Upper lobe of left lung (tissue), 6 donors: Measurements from ENCODE around the gene FTL. TPM values are rescaled to one million over a fixed set of nuclear protein-coding genes. Genes with fewer than 3 reads are reported as not detected.

Experiments used
- ATAC-seq, 2 donors: fragments of 200-7000 bp; cut with Tn5 transposase; one replicate each; pipeline ENCODE4 v1.9.1; 2022; ENCODE audit warnings: mild to moderate bottlenecking in 2 of 2, moderate library complexity in 2 of 2; ENCODE audit not compliant: low FRiP score in 2 of 2
- DNase-seq, 2 donors: peaks; one replicate each; pipeline ENCODE4 v3.0.0-alpha.2; 2019 to 2020
- H3K27ac ChIP-seq, 4 donors: fragments of 200-600 bp; sonication (generic); one replicate each; pipeline ENCODE4 v1.5.1; 2016 to 2019
- H3K27me3 ChIP-seq, 4 donors: fragments of 200-600 bp; sonication (generic); one replicate each; pipeline ENCODE4 v1.5.1; 2017 to 2019
- H3K36me3 ChIP-seq, 4 donors: fragments of 200-600 bp; sonication (generic); one replicate each; pipeline ENCODE4 v1.5.1; 2016 to 2019
- H3K4me1 ChIP-seq, 4 donors: fragments of 200-600 bp; sonication (generic); one replicate each; pipeline ENCODE4 v1.5.1; 2018 to 2019
- H3K4me3 ChIP-seq, 4 donors: fragments of 200-600 bp; sonication (generic); one replicate each; pipeline ENCODE4 v1.5.1; 2017 to 2019; ENCODE audit warnings: mild to moderate bottlenecking in 2 of 4, moderate library complexity in 1 of 4
- H3K9me3 ChIP-seq, 4 donors: fragments of 200-600 bp; sonication (generic); one replicate each; pipeline ENCODE4 v1.5.1; 2018 to 2019
- CTCF ChIP-seq, 6 experiments: fragments of 450-650 bp in 4 of 6; fragments of 200-600 bp in 2 of 6; sonication (generic) in 2 of 6; IDR thresholded peaks; one replicate each; pipeline ENCODE4 v1.5.1; 2016 to 2019; ENCODE audit warnings: antibody characterized with exemption in 6 of 6
- EP300 ChIP-seq, 4 donors: sonication (generic); formaldehyde crosslinking; IDR thresholded peaks; one replicate each; pipeline ENCODE4 v1.5.1; 2017; ENCODE audit warnings: antibody characterized with exemption in 4 of 4, control low read depth in 2 of 4
- POLR2A ChIP-seq, 4 donors: fragments of 450-650 bp; IDR thresholded peaks; one replicate each; pipeline ENCODE4 v1.5.1; 2016 to 2017; ENCODE audit warnings: antibody characterized with exemption in 4 of 4, mild to moderate bottlenecking in 2 of 4
- POLR2AphosphoS5 ChIP-seq, 2 donors: sonication (generic); formaldehyde crosslinking; IDR thresholded peaks; one replicate each; pipeline ENCODE4 v1.5.1; 2017; ENCODE audit warnings: antibody characterized with exemption in 2 of 2
- WGBS, 2 donors: methylation state at CpG; one replicate each; pipeline ENCODE4 v1.1.5; 2017 to 2018; 5-methylcytosine and 5-hydroxymethylcytosine counted together
- total RNA-seq, 6 donors: library from RNA; depleted of rRNA in 4 of 6; stranded (reverse); fragments of >200 nt in 4 of 6; gene quantifications; one replicate each; pipeline versions ENCODE4 v1.1.0 to v1.2.1, GENCODE V29; 2016 to 2021
- donor health status: DM: no; HTN: no; CAD: no; lungs with moderate emphysema.
- donor health status: DM: no; HTN: yes; CAD: no; lungs with severe emphysema.

The FTL gene
- total RNA-seq, 6 donors from 2014 or later = 5,928 to 23,282 (median 11,982) TPM

DNA sequence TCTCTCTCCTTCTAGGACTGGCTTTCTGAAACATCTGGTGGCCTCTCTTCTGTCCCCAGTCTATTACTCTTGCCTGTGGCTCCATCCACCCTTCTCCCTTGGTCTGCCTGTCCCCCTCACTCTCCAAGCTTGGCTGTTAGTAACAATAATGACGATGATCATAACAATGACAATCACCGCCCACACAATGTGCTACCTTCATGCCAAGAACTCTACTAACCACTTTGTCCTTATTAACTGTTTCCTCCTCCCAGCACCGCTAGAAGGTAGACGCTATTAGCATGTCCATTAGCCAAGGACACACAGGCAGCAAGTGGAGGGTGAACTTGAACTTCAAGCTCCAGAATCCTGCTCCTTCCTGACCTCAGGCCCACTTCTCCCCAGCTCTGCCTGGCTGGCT lies 25.3 kb downstream of the FTL start:
- H3K4me3 ChIP-seq = no peak overlapping the region
- H3K36me3 ChIP-seq = peaks cover 8 to 50% (median 31%) of the 10 kb centered on the region in 4 donors
- H3K9me3 ChIP-seq = no peaks in the 10 kb centered on the region
- no peaks in the 10 kb centered on the region for H3K27me3 ChIP-seq
- peak overlapping the region in 1 of 4 donors; percentile 3 for H3K27ac ChIP-seq
- peaks cover 24 to 43% (median 34%) of the 10 kb centered on the region in 4 donors for H3K4me1 ChIP-seq
- TF ChIP-seq EP300 (IDR thresholded peaks at IDR 0.05) (no peak), POLR2A (IDR thresholded peaks at IDR 0.05) (no peak), POLR2AphosphoS5 (IDR thresholded peaks at IDR 0.05) (no peak), CTCF (IDR thresholded peaks at IDR 0.05) (no peak)
- ATAC-seq (no peak), DNase-seq (no peak)
- 74 to 79% methylated on average over 4 of the region's 4 CpGs for WGBS, 2 donors

DNA sequence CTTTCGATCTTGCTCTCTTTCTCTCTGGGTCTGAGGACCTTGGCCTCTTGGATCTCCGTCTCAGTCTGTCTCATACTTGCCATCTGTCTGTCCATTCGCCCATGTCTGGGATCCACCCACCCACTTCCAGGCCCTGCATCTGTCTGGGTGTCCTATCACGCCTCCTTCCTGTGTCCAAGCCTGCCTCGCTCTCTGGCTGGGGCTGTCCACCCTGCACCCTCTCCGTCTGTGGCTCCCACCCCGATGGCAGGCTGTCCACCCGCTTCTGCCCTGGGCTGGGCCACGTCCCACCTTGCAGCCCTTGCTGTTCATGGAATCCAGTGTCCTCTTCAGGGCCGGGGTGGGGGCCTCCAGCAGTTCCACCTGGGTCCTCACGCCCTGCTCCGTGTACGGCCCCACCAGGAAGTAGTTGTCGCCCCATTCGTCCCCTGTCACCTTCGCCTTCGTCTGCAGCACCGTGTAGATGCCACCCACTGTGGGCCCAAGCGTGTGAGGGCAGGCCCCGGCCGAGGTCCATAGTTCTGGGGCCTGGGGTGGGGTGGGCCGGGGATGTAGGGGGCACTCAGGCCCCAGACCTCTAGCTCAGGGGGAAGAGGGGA lies 26.0 kb downstream of the FTL start:
- peak overlapping the region in 3 of 4 donors; percentile 18 to 98 (median 92) for H3K27ac ChIP-seq
- H3K4me3 ChIP-seq = peak overlapping the region in 2 of 4 donors; percentile 58 to 84
- no peak for TF ChIP-seq EP300 (IDR thresholded peaks at IDR 0.05)
- no peak for TF ChIP-seq CTCF (IDR thresholded peaks at IDR 0.05)
- TF ChIP-seq POLR2A (IDR thresholded peaks at IDR 0.05) = no peak
- no peak for TF ChIP-seq POLR2AphosphoS5 (IDR thresholded peaks at IDR 0.05)
- DNase-seq = peak in 1 of 2 donors; percentile 60
- H3K9me3 ChIP-seq = no peaks in the 10 kb centered on the region
- no peak for ATAC-seq
- H3K4me1 ChIP-seq = peaks cover 24 to 43% (median 34%) of the 10 kb centered on the region in 4 donors
- peaks cover 4 to 43% (median 25%) of the 10 kb centered on the region in 4 donors for H3K36me3 ChIP-seq
- H3K27me3 ChIP-seq = no peaks in the 10 kb centered on the region
- 87 to 95% methylated on average over 11 to 22 of the region's 22 CpGs for WGBS, 2 donors

GRCh38 chr19:48991873-48992580 lies 26.9 kb downstream of the FTL start:
- Histone ChIP-seq H3K36me3 (peaks cover 4 to 34% (median 19%) of the 10 kb centered on the region in 4 donors), H3K27me3 (no peaks in the 10 kb centered on the region), H3K4me1 (peaks cover 24 to 43% (median 34%) of the 10 kb centered on the region in 4 donors), H3K27ac (peak overlapping the region; percentile 84 to 98 (median 95)), H3K4me3 (peak overlapping the region; percentile 53 to 94 (median 71)), H3K9me3 (no peaks in the 10 kb centered on the region)
- TF ChIP-seq POLR2AphosphoS5 (IDR thresholded peaks at IDR 0.05) (peak in 1 of 2 donors; percentile 76), POLR2A (IDR thresholded peaks at IDR 0.05) (peak in 1 of 4 donors; percentile 59), EP300 (IDR thresholded peaks at IDR 0.05) (peak in 1 of 4 donors; percentile 7), CTCF (IDR thresholded peaks at IDR 0.05) (no peak)
- DNase-seq (peak; percentile 54 to 86), ATAC-seq (peak; percentile 74 to 77)
- WGBS, 2 donors = 17 to 27% methylated on average over 5 to 8 of the region's 8 CpGs

DNA sequence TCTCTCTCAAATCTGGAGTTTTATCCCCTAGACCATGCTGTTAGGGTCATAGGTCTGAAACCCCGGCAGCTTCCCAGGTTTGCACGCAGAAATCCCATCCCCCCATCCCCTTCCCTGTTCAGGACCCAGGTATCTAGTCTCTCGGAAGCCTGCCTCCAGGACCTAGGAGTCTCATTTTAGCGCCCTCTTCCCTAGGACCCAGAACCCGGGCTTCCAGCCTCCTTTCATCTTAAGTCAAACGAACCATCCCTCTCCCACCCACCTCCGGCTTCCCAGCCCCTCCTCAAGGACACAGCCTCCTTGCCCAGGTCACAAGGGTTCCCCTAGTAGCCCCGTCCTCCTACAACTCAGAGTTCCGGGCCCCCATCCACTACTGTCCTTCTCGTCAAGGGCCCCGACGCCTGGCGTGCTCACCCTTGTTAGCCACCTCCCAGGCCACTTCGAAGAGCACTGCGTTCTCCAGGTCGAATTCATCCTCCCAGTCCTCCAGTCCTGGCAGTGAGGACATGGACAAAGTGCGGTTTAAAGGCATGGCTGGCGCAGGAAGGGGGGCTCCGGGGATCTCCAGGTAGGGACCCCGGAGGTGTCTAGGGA lies 27.6 kb downstream of the FTL start:
- peak overlapping the region; percentile 84 to 98 (median 95) for H3K27ac ChIP-seq
- 0 to 1% methylated on average over 16 to 19 of the region's 20 CpGs for WGBS, 2 donors
- peak overlapping the region; percentile 53 to 94 (median 71) for H3K4me3 ChIP-seq
- TF ChIP-seq EP300 (IDR thresholded peaks at IDR 0.05) = no peak
- TF ChIP-seq POLR2A (IDR thresholded peaks at IDR 0.05) = no peak
- TF ChIP-seq POLR2AphosphoS5 (IDR thresholded peaks at IDR 0.05) = no peak
- TF ChIP-seq CTCF (IDR thresholded peaks at IDR 0.05) = no peak
- DNase-seq (peak in 1 of 2 donors; percentile 57), ATAC-seq (peak; percentile 0 to 24)
- no peaks in the 10 kb centered on the region for H3K27me3 ChIP-seq
- peaks cover 4 to 28% (median 16%) of the 10 kb centered on the region in 4 donors for H3K36me3 ChIP-seq
- peaks cover 24 to 43% (median 34%) of the 10 kb centered on the region in 4 donors for H3K4me1 ChIP-seq
- H3K9me3 ChIP-seq = no peaks in the 10 kb centered on the region
